Adrenal gland (tissue), 5 donors: ENCODE measurements around the gene CR2.
"Not testable (repeated sequence)": the region's sequence is repeated elsewhere in the genome, so short reads cannot be mapped to it uniquely, and the experiment has no call there.

ENCODE experiments used
- POLR2A ChIP-seq, 2 donors: fragments of 450-650 bp; IDR thresholded peaks; one replicate each; pipeline ENCODE4 v1.6.1; 2017; ENCODE audit warnings: antibody characterized with exemption in 2 of 2, mild to moderate bottlenecking in 2 of 2, moderate library complexity in 1 of 2
- TF ChIP-seq, protein P1 (sequence below), 6 experiments: fragments of 450-650 bp in 4 of 6; fragments of 200-600 bp in 2 of 6; sonication (generic) in 1 of 6; IDR thresholded peaks; 1 replicate in 5 of 6; 2 replicates in 1 of 6; pipeline versions ENCODE4 v1.5.1 to v1.8.0; 2016 to 2021; ENCODE audit warnings: antibody characterized with exemption in 6 of 6, mild to moderate bottlenecking in 2 of 6, moderate library complexity in 1 of 6
- donor health status: DM: no; HTN: no; CAD: no.

DNA sequence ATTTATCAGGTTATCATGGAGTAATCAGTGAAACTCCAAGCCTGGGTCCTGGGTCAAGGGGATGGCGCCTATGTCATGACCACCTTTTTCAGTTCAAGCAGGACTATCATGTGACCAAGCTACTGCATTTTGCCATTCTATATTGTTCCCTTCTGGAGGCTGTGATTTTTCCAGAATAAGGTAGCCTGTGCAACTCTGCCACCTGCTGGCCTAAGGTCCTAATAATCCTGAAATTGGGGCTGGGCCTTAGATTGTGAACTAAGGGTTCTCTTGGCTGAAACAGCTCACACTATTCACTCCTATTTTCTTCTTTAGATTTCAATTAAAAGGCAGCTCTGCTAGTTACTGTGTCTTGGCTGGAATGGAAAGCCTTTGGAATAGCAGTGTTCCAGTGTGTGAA is 74.3 kb downstream of the CR2 start:
- not testable (repeated sequence) for TF ChIP-seq POLR2A (IDR thresholded peaks at IDR 0.05)
- TF ChIP-seq, protein P1, sequence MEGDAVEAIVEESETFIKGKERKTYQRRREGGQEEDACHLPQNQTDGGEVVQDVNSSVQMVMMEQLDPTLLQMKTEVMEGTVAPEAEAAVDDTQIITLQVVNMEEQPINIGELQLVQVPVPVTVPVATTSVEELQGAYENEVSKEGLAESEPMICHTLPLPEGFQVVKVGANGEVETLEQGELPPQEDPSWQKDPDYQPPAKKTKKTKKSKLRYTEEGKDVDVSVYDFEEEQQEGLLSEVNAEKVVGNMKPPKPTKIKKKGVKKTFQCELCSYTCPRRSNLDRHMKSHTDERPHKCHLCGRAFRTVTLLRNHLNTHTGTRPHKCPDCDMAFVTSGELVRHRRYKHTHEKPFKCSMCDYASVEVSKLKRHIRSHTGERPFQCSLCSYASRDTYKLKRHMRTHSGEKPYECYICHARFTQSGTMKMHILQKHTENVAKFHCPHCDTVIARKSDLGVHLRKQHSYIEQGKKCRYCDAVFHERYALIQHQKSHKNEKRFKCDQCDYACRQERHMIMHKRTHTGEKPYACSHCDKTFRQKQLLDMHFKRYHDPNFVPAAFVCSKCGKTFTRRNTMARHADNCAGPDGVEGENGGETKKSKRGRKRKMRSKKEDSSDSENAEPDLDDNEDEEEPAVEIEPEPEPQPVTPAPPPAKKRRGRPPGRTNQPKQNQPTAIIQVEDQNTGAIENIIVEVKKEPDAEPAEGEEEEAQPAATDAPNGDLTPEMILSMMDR (IDR thresholded peaks at IDR 0.05), result not testable (repeated sequence)
